CD4-positive, alpha-beta T cell treated with Interferon alpha-2 for 1 hour (primary cell): Measurements from ENCODE around the gene STIM1.
"Not testable (repeated sequence)": the region's sequence is repeated elsewhere in the genome, so short reads cannot be mapped to it uniquely, and the experiment has no call there.

ENCODE experiments used
- DNase-seq, 2 donors: peaks; one replicate each; pipeline ENCODE4 v3.0.0-alpha.2; 2020 to 2022

Gene STIM1

DNA sequence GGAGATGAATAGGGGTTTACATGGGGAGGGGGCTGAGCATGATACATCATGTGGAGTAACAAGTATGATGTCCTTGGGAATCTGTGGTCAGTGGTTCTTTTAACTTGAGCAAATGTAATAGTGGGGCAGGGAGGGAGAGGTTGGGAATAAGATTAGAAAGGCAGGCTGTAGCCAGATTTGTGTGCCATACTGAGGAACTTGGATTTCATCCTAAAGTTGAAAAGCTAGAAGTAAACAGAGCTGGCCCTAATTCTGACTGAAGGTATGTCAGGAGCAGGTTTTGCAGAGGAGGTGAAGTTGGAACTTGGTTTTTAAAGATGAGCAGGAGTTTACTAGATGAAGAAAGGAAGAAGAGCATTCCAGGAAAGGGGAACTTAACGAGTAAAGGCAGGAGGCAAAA lies 130.8 kb downstream of the STIM1 start:
- no peak for DNase-seq

DNA sequence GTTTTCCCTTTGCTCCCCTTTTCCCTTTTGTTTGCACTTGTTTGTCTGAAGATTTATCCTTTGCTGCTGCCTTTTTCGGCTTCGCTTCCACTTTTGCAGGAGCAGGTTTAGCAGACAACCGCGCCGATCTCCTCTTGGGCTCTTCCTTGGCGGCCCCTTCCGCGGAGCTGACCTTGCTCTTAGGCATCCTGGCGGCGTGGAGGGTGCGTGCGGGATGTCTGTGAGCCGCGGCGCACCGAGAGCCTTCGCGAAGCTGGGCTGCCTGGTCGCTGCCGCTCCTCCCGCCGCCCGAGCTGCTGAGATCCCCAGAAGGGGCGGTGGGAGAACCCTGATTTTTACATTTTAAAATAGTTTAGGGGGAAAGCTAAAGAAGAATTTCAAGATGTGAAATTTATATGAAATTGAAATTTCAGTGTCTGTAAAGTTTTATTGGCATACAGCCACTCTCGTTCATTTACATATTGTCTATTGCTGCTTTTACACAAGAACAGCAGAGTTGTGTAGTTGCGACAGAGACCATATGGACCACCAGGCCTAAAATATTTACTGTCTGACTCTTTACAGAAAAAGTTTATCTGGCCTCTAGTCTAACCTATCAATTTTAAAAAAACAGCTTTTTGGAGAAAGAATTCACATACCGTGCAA lies 133.9 kb downstream of the STIM1 start:
- DNase-seq, result no peak

DNA sequence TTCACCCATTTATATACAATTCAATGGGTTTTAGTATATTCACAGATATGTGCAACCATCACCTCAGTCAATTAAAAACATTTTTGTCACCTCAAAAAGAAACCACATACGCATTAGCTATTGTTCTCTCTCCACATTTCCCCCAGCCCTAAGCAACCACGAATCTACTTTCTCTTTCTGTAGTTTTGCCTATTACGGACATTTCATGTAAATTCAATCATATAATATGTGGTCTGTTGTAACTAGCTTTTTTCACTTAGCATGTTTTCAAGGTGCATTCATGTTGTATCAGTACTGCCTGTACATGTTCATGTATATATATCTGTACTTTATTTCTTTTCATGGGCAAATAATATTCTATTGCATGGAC lies 134.4 kb downstream of the STIM1 start:
- peak in 1 of 2 donors; percentile 59 for DNase-seq

DNA sequence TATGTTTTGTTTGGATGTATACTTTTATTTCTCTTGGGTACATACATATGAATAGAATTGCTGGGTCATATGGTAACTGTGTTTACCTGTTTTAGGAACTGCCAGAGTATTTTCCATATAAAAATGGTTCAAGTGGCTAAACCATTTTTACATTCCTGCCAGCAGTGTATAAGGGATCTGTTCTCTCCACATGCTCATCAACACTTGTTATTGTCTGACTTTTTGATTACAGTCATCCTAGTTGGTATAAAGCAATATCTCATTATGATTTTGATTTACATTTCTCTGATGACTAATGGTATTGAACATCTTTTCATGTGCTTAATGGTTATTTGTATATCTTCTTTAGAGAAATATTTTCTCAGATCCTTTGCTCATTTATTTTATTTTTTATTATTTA lies 134.9 kb downstream of the STIM1 start:
- DNase-seq, result no peak

DNA sequence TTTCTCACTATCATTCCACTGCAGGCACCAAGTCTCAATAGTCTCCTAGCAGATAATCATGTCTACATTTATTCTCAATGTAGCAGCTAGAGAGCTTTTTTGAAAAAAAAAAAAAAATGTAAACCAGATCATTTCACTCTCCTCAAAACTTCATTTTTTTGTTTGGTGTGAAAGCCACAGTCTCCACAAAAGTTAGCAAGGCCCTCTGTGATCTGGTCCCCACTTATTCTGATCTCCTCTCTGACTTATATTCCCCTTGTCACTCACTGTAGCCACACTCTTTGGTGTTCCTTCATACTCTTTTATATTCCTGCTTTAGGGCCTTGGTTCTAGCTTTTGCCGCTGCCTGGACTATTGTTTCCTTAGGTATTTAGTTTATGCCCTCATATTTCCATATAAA lies 137.5 kb downstream of the STIM1 start:
- DNase-seq, result no peak

DNA sequence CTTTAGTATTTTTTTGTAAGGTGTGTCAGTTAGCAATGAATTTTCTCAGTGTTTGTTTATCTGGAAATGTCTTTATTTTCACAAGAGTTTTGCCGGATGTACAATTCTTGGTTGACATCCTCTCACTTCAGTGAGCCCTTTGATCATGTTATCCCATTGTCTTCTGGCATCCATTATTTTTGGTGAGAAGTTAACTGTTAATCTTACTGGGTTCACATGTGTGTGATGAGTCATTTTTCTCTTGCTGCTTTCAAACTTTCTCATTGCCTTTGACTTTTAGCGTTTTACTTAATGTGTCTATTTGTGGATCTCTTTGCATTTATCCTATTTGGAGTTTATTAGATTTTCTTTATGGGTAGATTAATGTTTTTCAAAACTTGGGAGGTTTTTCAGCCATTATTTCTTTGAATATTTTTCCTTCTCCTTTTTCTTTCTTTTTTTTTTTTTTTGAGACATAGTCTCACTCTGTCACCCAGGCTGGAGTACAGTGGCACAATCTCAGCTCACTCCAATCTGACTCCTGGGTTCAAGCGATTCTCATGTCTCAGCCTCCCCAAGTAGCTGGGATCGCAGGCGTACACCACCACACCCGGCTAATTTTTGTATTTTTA lies 138.7 kb downstream of the STIM1 start:
- DNase-seq, result peak in 1 of 2 donors; percentile 8

DNA sequence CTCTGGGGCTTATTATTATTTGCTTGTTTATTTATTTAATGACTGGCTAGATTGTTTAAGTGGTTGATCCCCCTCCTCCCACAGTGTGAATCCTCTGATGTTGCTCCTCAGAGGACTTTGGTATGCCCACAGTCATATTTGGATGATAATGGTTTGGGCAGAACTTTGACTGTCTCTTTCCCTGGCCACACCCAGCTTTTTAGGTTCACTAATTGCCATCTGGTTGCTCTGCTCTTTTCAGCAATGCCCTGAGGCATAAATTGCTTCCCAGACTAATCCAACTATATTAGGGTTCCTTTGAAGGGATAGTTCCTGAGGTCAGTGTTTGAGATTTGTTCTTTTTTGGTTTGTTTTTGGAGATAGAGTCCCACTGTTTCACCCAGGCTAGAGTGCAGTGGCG lies 139.8 kb downstream of the STIM1 start:
- no peak for DNase-seq

DNA sequence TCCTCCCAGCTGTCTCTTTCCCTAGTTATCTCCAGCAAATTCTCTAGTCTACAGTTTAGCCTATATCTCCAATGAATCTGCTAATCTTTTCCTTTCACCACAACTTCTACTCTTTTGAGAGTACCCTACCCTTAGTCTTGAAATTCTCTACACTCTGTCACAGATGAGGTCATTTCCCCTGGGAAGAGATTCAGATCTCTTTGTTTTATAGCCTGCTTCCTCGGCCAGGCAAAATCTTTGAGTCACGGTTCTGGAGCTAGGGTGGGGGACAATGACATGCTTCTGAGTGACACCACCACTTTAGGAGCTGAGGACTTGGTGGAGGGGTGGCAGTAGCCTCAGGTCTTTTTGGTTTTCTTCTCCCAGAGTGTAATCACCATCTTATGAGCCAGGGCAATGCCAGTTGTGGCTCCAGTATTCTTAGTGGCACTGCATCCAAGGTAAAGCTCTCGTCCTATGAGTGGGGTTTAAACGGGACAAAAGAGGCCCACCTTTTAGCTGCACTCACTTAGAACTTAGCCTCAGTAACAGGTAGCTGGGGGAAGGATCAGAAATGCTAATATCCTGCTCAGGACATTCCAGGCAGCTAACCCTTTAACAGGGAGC lies 140.6 kb downstream of the STIM1 start:
- DNase-seq, result no peak

DNA sequence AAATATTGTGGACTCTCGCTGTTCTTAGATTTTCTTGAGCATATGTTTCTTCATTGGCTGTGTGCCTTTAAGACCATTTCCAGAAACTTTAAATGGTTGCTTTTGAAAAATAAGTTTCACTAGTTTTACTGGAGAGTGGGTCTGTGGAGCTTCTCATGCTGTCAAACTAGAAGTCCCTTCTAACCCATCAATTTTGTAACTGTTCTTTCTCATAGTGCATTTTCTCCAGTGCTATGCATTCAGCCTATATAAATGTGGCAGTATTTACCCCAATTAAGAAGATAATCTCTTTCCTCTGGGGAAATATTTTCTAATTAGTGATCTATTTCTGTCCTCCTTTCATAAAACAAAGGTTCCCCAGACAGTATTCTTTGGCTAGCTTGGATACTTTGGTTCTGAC lies 141.2 kb downstream of the STIM1 start:
- DNase-seq, result no peak

DNA sequence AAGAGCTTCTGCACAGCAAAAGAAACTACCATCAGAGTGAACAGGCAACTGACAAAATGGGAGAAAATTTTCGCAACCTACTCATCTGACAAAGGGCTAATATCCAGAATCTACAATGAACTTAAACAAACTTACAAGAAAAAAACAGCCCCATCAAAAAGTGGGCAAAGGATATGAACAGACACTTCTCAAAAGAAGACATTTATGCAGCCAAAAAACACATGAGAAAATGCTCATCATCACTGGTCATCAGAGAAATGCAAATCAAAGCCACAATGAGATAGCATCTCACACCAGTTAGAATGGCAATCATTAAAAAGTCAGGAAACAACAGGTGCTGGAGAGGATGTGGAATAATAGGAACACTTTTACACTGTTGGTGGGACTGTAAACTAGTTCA lies 149.3 kb downstream of the STIM1 start:
- DNase-seq, result not testable (repeated sequence)

DNA sequence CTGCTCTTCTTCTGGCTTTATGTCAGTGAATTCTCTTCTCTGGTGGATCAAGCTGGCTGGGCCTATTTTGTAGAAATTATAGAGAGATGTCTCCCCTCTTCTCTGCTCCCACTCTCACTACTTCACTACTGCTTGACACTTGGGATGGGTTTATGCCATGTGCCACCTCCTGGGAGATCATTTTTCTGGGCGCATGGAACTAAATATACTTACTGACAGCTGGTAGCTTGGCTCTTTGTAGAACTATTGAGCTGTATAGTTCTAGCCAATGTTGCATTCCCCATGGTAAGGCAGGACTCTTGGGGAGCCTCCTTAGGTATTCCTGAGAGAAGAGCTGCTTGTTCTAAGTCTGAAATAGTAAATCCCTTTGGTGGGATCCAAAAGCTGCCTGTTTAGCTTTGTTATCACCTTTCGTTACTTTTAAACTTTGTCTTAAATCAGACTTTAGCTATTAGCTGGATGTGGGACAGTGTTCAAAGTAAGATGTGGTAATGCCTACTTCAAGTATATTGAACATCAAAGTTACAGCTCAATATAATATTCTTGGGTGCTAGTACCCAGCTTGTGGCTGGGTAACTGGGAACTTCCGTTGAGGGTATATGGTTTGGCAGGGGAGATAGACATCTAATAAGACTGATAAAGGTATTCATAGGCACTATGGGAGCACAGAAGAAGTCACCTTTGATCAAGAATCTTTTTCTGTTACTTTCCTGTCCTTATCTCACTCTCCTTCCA lies 151.6 kb downstream of the STIM1 start:
- DNase-seq, result peak in 1 of 2 donors; percentile 31

DNA sequence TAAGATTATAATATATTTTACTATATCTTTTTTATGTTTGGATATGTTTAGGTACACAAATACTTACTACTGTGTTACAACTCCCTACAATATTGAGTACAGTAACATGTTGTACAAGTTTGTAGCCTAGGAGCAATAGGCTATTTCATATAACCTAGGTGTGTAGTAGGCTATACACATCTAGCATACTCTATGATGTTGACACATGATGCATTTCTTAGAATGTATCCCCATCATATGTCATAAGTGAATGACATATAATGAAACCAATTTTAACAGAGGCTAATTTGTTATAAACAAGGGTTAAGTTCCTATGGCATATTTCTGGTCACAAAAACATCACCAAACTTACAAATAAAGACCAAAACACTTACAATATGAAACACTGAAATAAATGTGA lies 152.7 kb downstream of the STIM1 start:
- DNase-seq, result no peak

DNA sequence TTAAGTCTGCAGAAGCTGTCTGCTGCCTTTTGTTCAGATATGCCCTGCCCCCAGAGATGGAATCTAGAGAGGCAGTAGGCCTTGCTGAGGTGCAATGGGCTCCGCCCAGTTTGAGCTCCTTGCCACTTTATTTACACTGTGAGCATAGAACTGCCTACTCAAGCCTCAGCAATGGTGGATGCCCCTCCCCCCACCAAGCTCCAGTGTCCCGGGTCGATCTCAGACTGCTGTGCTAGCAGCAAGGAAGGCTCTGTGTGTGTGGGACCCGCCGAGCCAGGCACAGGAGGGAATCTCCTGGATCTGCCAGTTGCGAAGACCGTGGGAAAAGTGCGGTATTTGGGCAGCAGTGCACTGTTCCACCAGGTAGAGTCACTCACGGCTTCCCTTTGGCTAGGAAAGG lies 161.1 kb downstream of the STIM1 start:
- not testable (repeated sequence) for DNase-seq

DNA sequence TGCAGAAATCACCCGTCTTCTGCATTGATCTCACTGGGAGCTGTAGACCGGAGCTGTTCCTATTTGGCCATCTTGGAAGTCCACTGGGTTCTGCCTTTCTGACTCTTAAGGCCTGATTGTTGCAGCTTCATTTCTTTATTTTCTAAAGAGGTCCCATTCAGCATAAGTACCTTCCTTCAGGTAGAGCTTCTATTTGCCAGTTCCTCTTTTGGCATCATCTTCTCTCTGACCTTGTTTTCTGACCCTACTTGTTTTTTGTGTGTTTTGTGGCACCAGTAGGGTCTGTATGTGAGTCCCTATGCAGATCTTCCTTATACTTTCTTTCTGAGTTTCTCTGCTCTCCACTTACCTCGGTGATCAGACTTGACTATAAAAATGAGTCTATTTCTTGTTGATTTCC lies 161.7 kb downstream of the STIM1 start:
- DNase-seq, result no peak

DNA sequence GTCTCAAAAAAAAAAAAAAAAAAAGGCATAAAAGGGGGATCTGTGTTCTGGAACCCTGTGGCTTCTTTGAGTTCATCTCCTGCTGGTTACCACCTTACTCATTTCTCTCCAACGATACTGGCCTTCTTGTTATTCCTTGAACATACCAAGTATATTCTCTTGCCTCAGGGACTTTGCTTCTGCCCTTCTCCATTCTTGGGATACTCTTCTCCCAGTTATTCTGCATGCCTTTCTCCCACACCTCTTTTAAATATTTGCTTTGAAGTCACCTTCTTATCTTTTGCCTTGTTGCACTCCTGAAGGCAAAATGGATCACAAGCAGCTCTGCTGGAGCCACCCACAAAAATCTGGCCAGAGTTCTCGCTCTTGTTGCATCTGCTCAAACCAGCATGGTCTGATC lies 163.2 kb downstream of the STIM1 start:
- no peak for DNase-seq

DNA sequence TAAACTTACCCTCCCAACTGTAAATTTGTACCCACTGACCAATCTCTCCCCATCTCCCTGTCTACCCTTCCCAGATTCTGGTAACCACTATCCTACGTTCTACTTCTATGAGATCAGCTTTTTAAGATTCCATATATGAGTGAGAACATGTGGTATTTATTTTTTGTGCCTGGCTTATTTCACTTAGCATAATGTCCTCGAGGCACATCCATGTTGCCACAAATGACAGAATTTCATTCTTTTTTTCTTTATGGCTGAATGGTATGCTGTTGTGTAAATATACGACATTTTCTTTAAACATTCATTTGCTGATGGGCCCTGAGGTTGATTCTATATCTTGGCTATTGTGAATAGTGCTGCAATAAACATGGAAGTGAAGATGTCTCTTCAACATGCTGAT lies 164.4 kb downstream of the STIM1 start:
- no peak for DNase-seq

DNA sequence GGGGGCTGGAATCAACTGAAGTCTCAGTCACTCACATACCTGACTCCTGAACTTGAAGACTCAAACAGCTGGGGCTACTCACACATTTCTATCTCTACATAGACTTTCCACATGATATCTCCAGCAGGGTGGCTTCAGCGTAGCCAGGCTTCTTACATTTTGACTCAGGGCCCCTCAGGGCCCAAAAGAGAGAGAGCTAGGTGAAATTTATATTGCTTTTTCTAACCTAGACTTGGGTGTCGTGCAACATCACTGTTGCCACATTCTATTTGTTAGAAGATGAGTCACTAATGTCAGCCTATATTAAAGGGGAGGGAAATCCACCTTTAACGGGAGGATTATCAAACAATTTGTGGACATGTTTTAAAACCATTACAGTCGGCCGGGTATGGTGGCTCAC lies 167.2 kb downstream of the STIM1 start:
- no peak for DNase-seq

DNA sequence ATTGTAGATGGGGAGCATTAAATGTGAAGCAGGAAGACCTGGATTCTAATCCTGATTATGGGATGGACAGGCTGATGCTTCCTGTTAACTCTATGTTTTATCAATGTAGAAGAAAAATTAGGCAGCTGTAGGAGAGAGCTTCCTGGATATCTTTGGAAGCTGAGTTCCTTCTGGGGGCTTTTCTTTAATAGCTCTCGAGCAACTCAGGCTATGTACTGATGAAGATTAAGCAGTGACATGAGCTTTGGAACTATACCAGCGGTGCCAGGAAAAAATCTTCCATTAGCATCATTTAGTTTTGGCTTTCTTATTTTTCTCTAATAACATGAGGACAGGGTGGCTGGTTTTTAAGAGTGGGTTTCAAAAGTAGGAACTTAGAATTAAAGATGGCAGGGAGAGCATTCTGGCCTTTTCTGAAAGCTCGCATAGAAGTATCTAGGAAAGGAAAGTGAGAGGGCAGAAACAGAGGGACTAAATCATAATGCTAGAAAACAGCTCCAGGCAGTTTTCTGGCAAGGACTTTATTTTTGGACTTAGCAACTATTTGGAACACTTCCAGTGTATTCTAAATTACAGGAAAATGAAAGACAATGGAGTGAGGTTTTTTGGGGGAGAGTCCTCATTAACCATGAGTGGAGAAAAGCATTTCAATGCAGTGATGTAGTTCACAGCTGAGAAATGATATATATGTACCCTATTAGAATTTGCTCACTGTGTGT lies 169.9 kb downstream of the STIM1 start:
- DNase-seq, result no peak

DNA sequence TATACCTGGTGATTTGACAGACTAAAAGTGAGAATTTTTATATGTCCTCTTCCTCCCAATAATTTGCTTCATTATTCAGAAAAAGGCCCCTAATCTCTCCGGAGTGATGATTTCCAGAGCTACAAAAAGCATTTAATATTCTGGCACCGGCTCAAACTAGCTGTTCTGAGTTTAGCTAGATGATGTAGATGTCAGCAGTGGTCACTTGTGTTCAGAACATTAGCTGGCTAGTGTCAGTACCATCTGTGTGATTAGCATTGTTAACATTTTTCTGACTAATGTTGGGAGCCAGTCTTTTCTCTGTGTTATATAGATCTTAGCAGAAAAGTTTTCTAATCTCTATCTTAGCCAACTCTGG lies 170.5 kb downstream of the STIM1 start:
- no peak for DNase-seq

DNA sequence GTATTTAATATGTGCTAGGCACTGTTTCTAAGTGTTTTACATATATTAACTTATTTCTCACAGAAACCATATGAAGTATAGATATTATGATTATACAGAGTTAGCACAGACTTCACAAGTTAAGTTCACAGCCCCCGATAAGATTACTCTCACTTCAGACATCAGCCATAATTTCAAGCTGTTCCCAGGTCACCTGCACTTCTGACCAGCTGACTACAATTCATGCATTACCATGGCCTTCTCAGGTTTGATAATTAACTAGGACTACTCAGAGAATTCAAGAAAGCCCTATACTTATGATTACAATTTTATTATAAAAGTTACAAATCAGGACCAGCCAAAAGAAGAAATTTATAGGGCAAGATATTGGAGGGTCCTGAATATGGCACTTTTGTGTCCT lies 170.9 kb downstream of the STIM1 start:
- no peak for DNase-seq

DNA sequence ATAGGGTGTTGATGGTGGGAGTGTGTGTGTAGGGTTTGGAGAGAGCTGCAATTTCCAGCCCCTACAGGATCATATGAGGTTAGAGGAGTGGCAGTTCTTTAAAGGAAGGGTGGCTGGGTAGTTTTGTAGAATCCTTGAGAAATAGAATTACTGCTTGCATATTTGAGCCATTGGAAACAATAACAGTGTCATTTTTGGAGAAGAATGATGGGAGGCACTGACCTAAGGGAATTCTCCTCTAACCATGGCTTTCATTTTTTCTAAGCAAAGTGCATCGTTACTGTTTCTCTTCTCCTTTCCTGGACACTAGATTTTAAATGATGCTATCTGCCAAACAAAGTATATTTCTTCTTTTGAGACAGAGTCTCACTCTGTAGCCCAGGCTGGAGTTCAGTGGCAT lies 172.3 kb downstream of the STIM1 start:
- DNase-seq, result no peak

DNA sequence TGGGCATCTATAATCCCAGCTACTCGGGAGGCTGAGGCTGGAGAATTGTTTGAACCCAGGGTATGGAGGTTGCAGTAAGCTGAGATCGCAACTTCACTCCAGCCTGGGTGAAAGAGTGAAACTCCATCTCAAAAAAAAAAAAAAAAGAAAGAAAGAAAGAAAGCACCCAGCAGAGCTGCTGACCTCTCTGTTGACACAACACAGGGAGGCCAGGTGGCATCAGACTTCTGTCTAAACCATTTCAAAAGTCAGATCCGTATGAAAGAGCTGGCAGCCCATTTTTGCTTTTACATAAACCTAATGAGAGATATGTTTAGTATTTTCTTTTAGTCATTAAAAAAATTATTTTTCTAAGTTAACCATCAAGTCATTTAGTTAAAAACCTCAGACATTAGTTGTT lies 174.7 kb downstream of the STIM1 start:
- DNase-seq, result no peak

DNA sequence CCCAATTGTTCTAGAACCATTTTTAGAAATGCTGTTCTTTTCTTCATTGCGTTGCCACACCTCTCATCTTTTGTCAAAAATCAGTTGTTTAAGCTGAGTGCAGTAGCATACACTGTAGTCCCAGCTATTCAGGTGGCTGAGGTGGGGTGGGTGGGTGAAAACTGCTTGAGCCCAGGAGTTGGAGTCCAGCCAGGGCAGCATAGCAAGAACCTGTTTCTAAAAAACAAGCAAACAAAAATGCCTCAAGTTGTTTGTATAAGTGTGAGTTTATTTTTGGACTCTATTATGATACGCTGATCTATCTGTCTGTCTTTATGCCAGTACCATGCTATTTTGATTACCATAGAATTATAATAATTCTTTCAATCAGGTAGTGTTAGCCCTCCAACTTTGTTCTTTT lies 176.6 kb downstream of the STIM1 start:
- DNase-seq, result no peak

DNA sequence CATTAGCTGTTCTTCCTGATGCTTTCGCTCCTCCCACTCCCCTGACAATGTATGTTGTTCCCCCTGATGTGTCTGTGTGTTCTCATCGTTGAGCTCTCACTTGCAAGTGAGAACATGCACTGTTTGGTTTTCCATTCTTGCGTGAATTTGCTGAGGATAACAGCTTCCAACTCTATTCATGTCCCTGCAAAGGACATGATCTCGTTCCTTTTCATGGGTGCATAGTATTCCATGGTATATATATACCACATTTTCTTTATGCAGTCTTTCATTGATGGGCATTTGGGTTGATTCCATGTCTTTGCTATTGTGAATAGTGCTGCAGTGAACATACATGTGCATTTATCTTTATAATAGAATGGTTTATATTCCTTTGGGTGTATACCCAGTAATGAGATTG lies 180.5 kb downstream of the STIM1 start:
- DNase-seq, result no peak
